ENCODE data around the gene HTRA3.

The HTRA3 gene

DNA sequence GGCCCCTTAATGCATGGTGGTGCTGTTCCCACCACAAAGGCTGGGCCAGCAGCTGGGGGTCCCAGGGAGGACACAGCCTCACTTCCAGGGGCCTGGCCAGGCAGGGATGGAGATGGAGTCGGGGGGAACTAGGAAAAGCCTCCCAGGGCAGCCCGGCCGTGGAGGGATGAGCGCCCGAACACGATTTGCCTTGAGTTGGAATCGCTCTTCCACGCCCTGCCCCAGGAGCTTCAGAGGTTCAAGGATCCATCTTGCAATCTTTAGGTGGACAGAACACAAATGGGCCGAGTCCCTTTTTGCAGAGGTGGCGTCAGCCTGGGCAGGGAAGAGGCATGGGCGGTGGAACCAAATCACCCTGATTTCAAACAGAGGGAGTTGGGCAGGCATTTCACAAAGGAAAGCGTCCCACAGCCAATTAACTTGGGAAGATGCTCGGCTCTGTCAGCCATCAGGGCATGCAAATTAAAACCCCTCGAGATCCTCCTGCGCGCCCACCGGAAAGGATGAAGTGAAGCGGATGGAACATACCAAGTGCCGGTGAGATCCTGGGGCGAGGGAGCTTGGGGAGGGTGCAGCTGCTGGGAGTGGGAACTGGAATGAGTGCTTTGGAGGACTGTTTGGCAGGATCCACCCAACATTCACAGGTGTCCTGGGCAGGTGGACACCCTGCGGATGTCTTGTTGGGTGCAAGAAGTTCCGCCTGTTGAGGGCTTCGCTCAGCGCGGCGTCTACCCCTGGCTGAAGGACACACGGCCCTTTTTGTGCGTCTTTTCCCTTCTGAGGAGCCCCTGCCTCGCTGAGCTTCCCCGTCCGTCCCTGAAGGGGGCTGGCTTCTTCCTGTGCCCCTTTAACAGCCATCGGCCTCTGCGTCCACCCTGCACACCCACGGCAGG lies 75.7 kb downstream of the HTRA3 start:
- TF ChIP-seq, protein P1, sequence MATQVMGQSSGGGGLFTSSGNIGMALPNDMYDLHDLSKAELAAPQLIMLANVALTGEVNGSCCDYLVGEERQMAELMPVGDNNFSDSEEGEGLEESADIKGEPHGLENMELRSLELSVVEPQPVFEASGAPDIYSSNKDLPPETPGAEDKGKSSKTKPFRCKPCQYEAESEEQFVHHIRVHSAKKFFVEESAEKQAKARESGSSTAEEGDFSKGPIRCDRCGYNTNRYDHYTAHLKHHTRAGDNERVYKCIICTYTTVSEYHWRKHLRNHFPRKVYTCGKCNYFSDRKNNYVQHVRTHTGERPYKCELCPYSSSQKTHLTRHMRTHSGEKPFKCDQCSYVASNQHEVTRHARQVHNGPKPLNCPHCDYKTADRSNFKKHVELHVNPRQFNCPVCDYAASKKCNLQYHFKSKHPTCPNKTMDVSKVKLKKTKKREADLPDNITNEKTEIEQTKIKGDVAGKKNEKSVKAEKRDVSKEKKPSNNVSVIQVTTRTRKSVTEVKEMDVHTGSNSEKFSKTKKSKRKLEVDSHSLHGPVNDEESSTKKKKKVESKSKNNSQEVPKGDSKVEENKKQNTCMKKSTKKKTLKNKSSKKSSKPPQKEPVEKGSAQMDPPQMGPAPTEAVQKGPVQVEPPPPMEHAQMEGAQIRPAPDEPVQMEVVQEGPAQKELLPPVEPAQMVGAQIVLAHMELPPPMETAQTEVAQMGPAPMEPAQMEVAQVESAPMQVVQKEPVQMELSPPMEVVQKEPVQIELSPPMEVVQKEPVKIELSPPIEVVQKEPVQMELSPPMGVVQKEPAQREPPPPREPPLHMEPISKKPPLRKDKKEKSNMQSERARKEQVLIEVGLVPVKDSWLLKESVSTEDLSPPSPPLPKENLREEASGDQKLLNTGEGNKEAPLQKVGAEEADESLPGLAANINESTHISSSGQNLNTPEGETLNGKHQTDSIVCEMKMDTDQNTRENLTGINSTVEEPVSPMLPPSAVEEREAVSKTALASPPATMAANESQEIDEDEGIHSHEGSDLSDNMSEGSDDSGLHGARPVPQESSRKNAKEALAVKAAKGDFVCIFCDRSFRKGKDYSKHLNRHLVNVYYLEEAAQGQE (IDR thresholded peaks at IDR 0.05; ENCODE audit: insufficient replicate concordance, low read depth), result no peak
- TF ChIP-seq, protein P2, sequence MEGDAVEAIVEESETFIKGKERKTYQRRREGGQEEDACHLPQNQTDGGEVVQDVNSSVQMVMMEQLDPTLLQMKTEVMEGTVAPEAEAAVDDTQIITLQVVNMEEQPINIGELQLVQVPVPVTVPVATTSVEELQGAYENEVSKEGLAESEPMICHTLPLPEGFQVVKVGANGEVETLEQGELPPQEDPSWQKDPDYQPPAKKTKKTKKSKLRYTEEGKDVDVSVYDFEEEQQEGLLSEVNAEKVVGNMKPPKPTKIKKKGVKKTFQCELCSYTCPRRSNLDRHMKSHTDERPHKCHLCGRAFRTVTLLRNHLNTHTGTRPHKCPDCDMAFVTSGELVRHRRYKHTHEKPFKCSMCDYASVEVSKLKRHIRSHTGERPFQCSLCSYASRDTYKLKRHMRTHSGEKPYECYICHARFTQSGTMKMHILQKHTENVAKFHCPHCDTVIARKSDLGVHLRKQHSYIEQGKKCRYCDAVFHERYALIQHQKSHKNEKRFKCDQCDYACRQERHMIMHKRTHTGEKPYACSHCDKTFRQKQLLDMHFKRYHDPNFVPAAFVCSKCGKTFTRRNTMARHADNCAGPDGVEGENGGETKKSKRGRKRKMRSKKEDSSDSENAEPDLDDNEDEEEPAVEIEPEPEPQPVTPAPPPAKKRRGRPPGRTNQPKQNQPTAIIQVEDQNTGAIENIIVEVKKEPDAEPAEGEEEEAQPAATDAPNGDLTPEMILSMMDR (IDR thresholded peaks at IDR 0.05; ENCODE audit: insufficient read depth, low read length), result no peak
- no peak for TF ChIP-seq POLR2AphosphoS5 (IDR thresholded peaks at IDR 0.05; ENCODE audit: low read depth)
- H3K27me3 ChIP-seq (ENCODE audit: insufficient read depth, poor library complexity, severe bottlenecking), result no peaks in the 10 kb centered on the region
- no peak for DNase-seq (ENCODE audit: low read depth in 1 of 2, low spot score in 1 of 2)

DNA sequence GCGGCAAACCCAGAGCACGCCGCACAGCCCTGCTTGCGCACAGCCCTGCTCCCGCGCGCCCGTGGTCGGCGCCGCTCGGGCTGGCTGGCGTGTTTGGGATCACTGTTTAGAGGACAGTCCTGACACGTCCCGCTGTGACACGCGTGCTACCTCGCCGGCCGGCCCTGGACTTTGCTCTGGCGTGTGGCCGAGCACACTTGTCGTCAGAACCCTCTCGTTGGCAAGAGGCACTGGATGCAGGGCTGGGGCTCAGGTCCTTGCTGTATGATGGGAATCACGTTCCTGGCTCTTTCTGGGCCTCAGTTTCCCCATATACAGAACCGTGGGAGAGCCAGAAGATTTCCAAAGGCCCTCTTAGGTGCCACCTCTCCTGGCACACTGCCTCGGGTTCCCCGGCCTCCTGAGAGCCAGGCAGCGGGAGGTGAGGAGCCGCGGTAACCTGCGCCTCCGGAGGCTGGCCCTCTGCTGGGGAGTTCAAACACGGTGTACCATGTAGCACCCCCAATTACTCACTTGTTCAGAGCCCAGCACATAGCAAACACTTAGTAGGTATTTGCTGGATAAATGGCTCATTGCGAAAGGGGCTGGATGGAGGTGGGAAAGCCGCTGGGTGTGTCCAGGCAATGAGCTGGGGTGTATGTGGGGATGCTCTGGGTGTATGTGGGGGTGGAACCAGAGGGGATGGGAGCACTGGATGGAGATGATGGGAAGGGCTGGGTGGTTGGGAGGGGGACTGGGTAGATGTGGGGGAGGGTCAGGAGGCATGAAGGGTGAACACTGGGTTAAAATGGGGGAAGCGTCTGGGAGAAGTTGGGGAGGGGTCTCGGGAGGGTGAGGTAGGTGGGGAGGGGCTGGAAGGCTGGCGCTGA lies 76.6 kb downstream of the HTRA3 start:
- no peaks in the 10 kb centered on the region for H3K27me3 ChIP-seq (ENCODE audit: insufficient read depth, poor library complexity, severe bottlenecking)
- H3K27ac ChIP-seq (replicated peaks), result no peak overlapping the region
- no peak overlapping the region for H3K4me3 ChIP-seq (replicated peaks; ENCODE audit: insufficient read depth, low read length)
- DNase-seq (ENCODE audit: low read depth in 1 of 2, low spot score in 1 of 2), result no peak
- no peak for TF ChIP-seq GABPA (IDR thresholded peaks at IDR 0.05; ENCODE audit: low read depth)
- TF ChIP-seq SPI1 (IDR thresholded peaks at IDR 0.05; ENCODE audit: borderline replicate concordance, low read depth), result no peak
- TF ChIP-seq, protein P2 (IDR thresholded peaks at IDR 0.05; ENCODE audit: insufficient read depth, low read length), result no peak

More for the DNA sequence above, 75.7 kb downstream of the HTRA3 start:
- Histone ChIP-seq H3K4me3 (replicated peaks; ENCODE audit: insufficient read depth, low read length) (no peak overlapping the region), H3K27ac (replicated peaks) (no peak overlapping the region)

DNA sequence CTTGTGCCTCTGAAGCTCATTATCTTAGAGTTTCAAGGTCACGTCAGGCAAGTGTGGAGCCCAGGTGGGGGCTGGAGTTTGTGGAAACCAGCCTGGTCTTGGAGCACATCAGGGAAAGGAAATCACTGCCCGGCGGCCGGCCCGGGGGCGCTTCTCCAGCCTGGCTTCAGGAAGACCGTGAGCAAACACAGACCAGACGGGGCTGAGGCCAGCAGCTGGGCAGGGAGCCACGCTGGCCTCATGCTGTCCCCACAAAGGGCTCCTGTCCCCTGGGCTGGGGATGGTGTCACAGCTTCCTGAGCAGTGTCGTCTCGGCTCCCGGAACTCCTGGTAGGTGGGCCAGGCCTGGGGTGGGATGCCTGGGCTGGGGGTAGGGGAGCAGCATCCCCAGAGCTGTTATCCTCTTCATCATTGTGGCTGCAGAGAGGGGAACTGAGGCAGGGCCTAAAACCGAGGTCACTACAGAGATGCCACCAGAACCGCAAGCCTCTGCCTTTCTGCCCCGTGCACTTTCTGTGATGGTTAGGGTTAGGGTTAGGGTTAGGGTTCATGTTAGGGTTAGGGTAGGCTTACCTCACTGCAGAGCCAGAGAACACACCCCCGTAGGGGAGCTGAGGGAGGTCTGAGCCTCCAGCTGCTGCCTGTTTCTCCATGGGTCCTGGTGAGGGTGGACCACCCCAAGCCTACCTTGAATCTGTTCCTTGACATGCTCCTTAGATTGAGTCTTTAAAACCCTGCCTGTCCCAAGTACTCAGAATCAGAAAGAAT lies 77.5 kb downstream of the HTRA3 start:
- H3K4me3 ChIP-seq (replicated peaks; ENCODE audit: insufficient read depth, low read length), result no peak overlapping the region
- TF ChIP-seq SPI1 (IDR thresholded peaks at IDR 0.05; ENCODE audit: borderline replicate concordance, low read depth) (no peak), POLR2AphosphoS5 (IDR thresholded peaks at IDR 0.05; ENCODE audit: low read depth) (no peak), GABPA (IDR thresholded peaks at IDR 0.05; ENCODE audit: low read depth) (no peak)
- TF ChIP-seq, protein P1 (IDR thresholded peaks at IDR 0.05; ENCODE audit: insufficient replicate concordance, low read depth), result no peak
- TF ChIP-seq, protein P2 (IDR thresholded peaks at IDR 0.05; ENCODE audit: insufficient read depth, low read length), result no peak
- no peak for DNase-seq (ENCODE audit: low read depth in 1 of 2, low spot score in 1 of 2)
- no peaks in the 10 kb centered on the region for H3K27me3 ChIP-seq (ENCODE audit: insufficient read depth, poor library complexity, severe bottlenecking)
- H3K27ac ChIP-seq (replicated peaks), result no peak overlapping the region
